ENCODE results near the gene TAF15. TPM values are rescaled to one million over a fixed set of nuclear protein-coding genes. Genes with fewer than 3 reads are reported as not detected.

The TAF15 gene
- total RNA-seq, 4 donors from 2014 or later, result 52.0 to 149 (median 58.8) TPM

- H3K27ac ChIP-seq, result peak overlapping the region; percentile 67
- H3K9me3 ChIP-seq, result no peaks in the 10 kb centered on the region
- no peak overlapping the region for H3K4me3 ChIP-seq
- H3K27me3 ChIP-seq, result no peaks in the 10 kb centered on the region
- DNase-seq (ENCODE audit: low spot score in 2 of 2), result no peak
- TF ChIP-seq POLR2A (IDR thresholded peaks at IDR 0.05), result no peak
- TF ChIP-seq POLR2AphosphoS5 (IDR thresholded peaks at IDR 0.05), result no peak
- no peak for TF ChIP-seq EP300 (IDR thresholded peaks at IDR 0.05)
- 79% methylated on average over 2 of the region's 2 CpGs for WGBS
- peaks cover 70% of the 10 kb centered on the region for H3K4me1 ChIP-seq
- no peaks in the 10 kb centered on the region for H3K36me3 ChIP-seq
Observed at GRCh38 chr17:35784895-35785294, 24.4 kb upstream of the TAF15 start.

- no peaks in the 10 kb centered on the region for H3K36me3 ChIP-seq
- no peaks in the 10 kb centered on the region for H3K9me3 ChIP-seq
- peak overlapping the region; percentile 76 for H3K27ac ChIP-seq
- peaks cover 73% of the 10 kb centered on the region for H3K4me1 ChIP-seq
- no peak for DNase-seq (ENCODE audit: low spot score in 2 of 2)
- 29% methylated on average over 3 of the region's 3 CpGs for WGBS
- no peak overlapping the region for H3K4me3 ChIP-seq
- H3K27me3 ChIP-seq, result no peaks in the 10 kb centered on the region
- TF ChIP-seq POLR2AphosphoS5 (IDR thresholded peaks at IDR 0.05) (no peak), CTCF (IDR thresholded peaks at IDR 0.05) (no peak), POLR2A (IDR thresholded peaks at IDR 0.05) (no peak), EP300 (IDR thresholded peaks at IDR 0.05) (no peak)
Observed at GRCh38 chr17:35786941-35787432, 22.3 kb upstream of the TAF15 start.

GRCh38 chr17:35788477-35789368 lies 20.6 kb upstream of the TAF15 start:
- Histone ChIP-seq H3K27me3 (peaks cover 3% of the 10 kb centered on the region), H3K27ac (peak overlapping the region; percentile 76), H3K9me3 (no peaks in the 10 kb centered on the region), H3K4me3 (no peak overlapping the region), H3K4me1 (peaks cover 75% of the 10 kb centered on the region), H3K36me3 (no peaks in the 10 kb centered on the region)
- 35% methylated on average over 2 of the region's 2 CpGs for WGBS
- DNase-seq (ENCODE audit: low spot score in 2 of 2), result peak in 1 of 2 donors; percentile 43
- no peak for TF ChIP-seq CTCF (IDR thresholded peaks at IDR 0.05)
- no peak for TF ChIP-seq POLR2AphosphoS5 (IDR thresholded peaks at IDR 0.05)
- no peak for TF ChIP-seq POLR2A (IDR thresholded peaks at IDR 0.05)
- no peak for TF ChIP-seq EP300 (IDR thresholded peaks at IDR 0.05)

- TF ChIP-seq POLR2AphosphoS5 (IDR thresholded peaks at IDR 0.05), result no peak
- TF ChIP-seq CTCF (IDR thresholded peaks at IDR 0.05), result no peak
- TF ChIP-seq POLR2A (IDR thresholded peaks at IDR 0.05), result no peak
- no peak for TF ChIP-seq EP300 (IDR thresholded peaks at IDR 0.05)
- Histone ChIP-seq H3K9me3 (no peaks in the 10 kb centered on the region), H3K27me3 (peaks cover 10% of the 10 kb centered on the region), H3K4me1 (peaks cover 66% of the 10 kb centered on the region), H3K36me3 (no peaks in the 10 kb centered on the region), H3K27ac (no peak overlapping the region), H3K4me3 (no peak overlapping the region)
- WGBS, result 79% methylated on average over 3 of the region's 3 CpGs
- DNase-seq (ENCODE audit: low spot score in 2 of 2), result peak in 1 of 2 donors; percentile 29
Observed at GRCh38 chr17:35790841-35791240, 18.4 kb upstream of the TAF15 start.

- peaks cover 60% of the 10 kb centered on the region for H3K4me1 ChIP-seq
- H3K27ac ChIP-seq, result peak overlapping the region; percentile 27
- TF ChIP-seq EP300 (IDR thresholded peaks at IDR 0.05), result no peak
- TF ChIP-seq CTCF (IDR thresholded peaks at IDR 0.05), result no peak
- no peak for TF ChIP-seq POLR2A (IDR thresholded peaks at IDR 0.05)
- H3K36me3 ChIP-seq, result no peaks in the 10 kb centered on the region
- WGBS, result 57% methylated on average over 9 of the region's 9 CpGs
- peak in 1 of 2 donors; percentile 13 for DNase-seq (ENCODE audit: low spot score in 2 of 2)
- no peak overlapping the region for H3K4me3 ChIP-seq
- H3K9me3 ChIP-seq, result no peaks in the 10 kb centered on the region
- peaks cover 10% of the 10 kb centered on the region for H3K27me3 ChIP-seq
Observed at GRCh38 chr17:35791681-35792350, 17.5 kb upstream of the TAF15 start.
